Activated CD4-positive, alpha-beta T cell treated with anti-CD3 and anti-CD28 coated beads for 36 hours (primary cell): ENCODE data around the gene GALNS. TPM values are rescaled to one million over a fixed set of nuclear protein-coding genes. Genes with fewer than 3 reads are reported as not detected.

Experiments used
- ATAC-seq: fragments of 200-7000 bp; cut with Tn5 transposase; one replicate; pipeline ENCODE4 v1.10.0; 2021; ENCODE audit warnings: mild to moderate bottlenecking, moderate library complexity
- CTCF ChIA-PET: fragments of 350-600 bp; sonication (Branson Sonifier 250); formaldehyde crosslinking; loops from one replicate; lab custom pipeline; 2021; ENCODE audit warnings: antibody characterized with exemption; lab: Charles Lee
- POLR2A ChIA-PET: fragments of 350-600 bp; sonication (Branson Sonifier 250); formaldehyde crosslinking; loops from one replicate; lab custom pipeline; 2021; ENCODE audit warnings: antibody characterized with exemption, inconsistent platforms; lab: Charles Lee
- DNase-seq: peaks from one replicate; pipeline ENCODE4 v3.0.0-alpha.2; 2020
- H3K27ac Mint-ChIP-seq: one replicate; pipeline ENCODE4 v1.8.0; 2021; ENCODE audit warnings: mixed read lengths
- H3K27me3 Mint-ChIP-seq: one replicate; pipeline ENCODE4 v1.8.0; 2021; ENCODE audit warnings: mixed read lengths
- H3K36me3 Mint-ChIP-seq: one replicate; pipeline ENCODE4 v1.8.0; 2021; ENCODE audit warnings: low read depth, mixed read lengths
- H3K4me1 Mint-ChIP-seq: one replicate; pipeline ENCODE4 v1.8.0; 2021; ENCODE audit warnings: mixed read lengths
- H3K4me3 Mint-ChIP-seq: one replicate; pipeline ENCODE4 v1.8.0; 2021; ENCODE audit warnings: mild to moderate bottlenecking, moderate library complexity, mixed read lengths
- H3K9me3 Mint-ChIP-seq: one replicate; pipeline ENCODE4 v1.8.0; 2021; ENCODE audit warnings: low read depth, mixed read lengths
- intact Hi-C, 2 experiments: fragments of 100-400 bp; cut with DNase I in 1 of 2; cut with micrococcal nuclease in 1 of 2; formaldehyde crosslinking; loops; one replicate each; pipeline versions ENCODE4 v1.14.2 to v1.15.1; 2022 to 2024; cut with DNase I, micrococcal nuclease
- total RNA-seq, 2 experiments: library from RNA; stranded (reverse); gene quantifications; one replicate each; pipeline ENCODE4 v1.2.3, GENCODE V29; 2021

Gene GALNS
- total RNA-seq, 2 experiments from 2014 or later, result 20.1 TPM

DNA sequence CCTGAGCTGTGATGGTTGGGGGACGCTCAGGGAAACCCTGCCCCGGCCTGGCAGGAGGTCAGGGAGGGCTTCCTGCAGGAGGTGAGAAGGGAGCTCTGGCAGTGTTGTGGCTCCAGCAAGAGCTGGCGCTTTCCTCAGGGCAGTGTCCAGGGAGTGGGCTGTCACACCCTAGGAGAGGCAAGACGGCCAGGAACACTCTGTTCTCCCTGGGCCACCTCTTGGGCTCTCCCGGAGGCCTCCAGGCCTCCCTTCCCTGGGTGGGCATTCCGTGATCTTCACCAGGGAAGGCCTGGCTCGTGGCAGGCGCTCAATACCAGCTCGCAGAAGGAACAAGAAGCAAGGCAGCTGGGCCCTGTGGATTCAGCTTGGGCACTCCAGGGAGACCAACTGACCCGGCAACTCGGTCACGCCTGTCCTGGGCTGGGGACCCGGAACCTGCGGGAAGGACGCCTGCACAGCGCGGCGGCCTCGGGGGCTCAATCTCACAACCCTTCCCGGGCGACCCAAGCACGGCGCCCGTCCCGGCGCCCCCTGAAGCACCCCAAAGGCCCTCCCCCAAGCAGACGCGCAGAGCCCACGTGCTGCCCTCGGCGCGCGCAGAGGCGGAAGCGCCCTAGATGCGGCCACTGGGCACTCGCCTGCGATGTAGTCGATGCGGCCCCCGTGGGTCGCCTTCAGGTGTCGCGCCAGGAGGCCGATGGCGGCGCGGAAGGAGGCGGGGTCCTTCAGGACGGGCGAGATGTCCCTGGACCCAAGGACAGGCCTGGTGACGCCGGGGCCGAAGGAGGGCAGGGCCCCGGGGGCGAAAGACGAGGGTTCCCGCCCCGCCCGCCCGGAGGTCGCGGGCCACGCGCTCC lies 45.6 kb downstream of the GALNS start:
- ATAC-seq, result peak; percentile 40

DNA sequence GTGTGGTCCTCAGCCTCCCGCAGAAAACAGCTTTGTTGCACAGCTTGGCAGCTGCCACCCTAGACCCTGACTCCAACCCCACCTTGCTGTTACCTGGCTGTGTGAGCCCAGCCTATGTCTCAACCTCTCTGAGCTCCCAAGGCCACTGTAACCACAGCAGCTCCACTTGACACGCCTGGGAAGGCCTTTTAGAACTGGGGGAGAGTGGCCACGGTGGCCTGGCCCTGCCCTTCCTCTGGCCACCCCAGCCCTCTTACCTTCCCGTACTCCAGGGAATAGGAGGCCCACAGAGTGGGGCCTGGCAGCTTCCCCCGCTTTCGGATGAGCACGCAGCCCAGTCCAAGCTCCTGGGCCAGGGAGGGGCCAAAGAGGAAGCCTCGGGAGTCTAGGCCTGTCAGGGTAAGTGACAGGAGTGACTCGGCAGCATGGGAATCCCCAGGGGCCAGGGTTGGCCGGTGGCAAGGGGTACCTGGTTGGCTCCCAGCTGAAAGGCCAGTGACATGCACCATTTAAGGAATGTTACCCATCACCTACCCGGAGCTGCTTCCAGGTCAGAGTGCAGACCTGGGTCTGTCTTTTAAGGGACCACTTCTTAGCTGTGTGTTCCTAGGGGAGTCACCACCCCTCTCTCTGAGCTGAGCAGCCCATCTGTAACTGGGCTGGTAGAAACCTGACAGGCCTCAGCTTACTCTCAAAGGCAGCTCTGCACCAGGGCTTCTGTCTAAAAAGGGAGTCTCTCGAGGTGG lies 46.4 kb downstream of the GALNS start:
- Mint-ChIP-seq H3K27ac (peak overlapping the region; percentile 88), H3K27me3 (no peaks in the 10 kb centered on the region), H3K4me3 (peak overlapping the region; percentile 86), H3K4me1 (peaks cover 22% of the 10 kb centered on the region), H3K9me3 (no peaks in the 10 kb centered on the region), H3K36me3 (peaks cover 51% of the 10 kb centered on the region)
- POLR2A ChIA-PET, result interaction anchor here (0.6 to 2.6 kb wide), 8 partner anchors 8 to 287 kb away, joined by 3 to 13 read pairs (median 4); partner anchors contain the start of gene ACSF3
- CTCF ChIA-PET, result interaction anchor here (0.6 to 5.1 kb wide), 6 partner anchors 17 to 275 kb away, joined by 3 to 22 read pairs (median 4); partner anchors contain the start of genes GALNS and TRAPPC2L
- ATAC-seq (peak; percentile 24), DNase-seq (peak; percentile 73)
- intact Hi-C loops, result loop anchor here in 1 of 2 experiments (2.0 to 5.0 kb wide), 3 partner anchors 74 to 307 kb away; no protein-coding TSS in a partner anchor

More for the DNA sequence above, 45.6 kb downstream of the GALNS start:
- H3K4me1 Mint-ChIP-seq, result peaks cover 22% of the 10 kb centered on the region
- no peaks in the 10 kb centered on the region for H3K27me3 Mint-ChIP-seq
- ChIA-PET CTCF (interaction anchor here (0.6 to 5.1 kb wide), 6 partner anchors 17 to 855 kb away, joined by 3 to 22 read pairs (median 4); partner anchors contain the start of genes GALNS and TRAPPC2L), POLR2A (interaction anchor here (0.6 to 2.6 kb wide), 11 partner anchors 8 to 424 kb away, joined by 3 to 13 read pairs (median 4); partner anchors contain the start of gene ACSF3)
- intact Hi-C loops, result loop anchor here in 1 of 2 experiments (1.0 to 5.0 kb wide), 10 partner anchors 8 to 846 kb away; partner anchors contain the start of genes ANKRD11, CDH15, CDT1 and CHMP1A
- peak overlapping the region; percentile 88 for H3K27ac Mint-ChIP-seq
- peaks cover 45% of the 10 kb centered on the region for H3K36me3 Mint-ChIP-seq
- peak; percentile 76 for DNase-seq
- no peaks in the 10 kb centered on the region for H3K9me3 Mint-ChIP-seq
- H3K4me3 Mint-ChIP-seq, result peak overlapping the region; percentile 86

- Mint-ChIP-seq H3K4me1 (peaks cover 22% of the 10 kb centered on the region), H3K36me3 (peaks cover 53% of the 10 kb centered on the region), H3K27ac (peak overlapping the region; percentile 88), H3K9me3 (no peaks in the 10 kb centered on the region), H3K27me3 (no peaks in the 10 kb centered on the region), H3K4me3 (peak overlapping the region; percentile 86)
- intact Hi-C loops, result loop anchor here in 1 of 2 experiments (2.0 to 5.0 kb wide), 3 partner anchors 73 to 308 kb away; no protein-coding TSS in a partner anchor
- peak; percentile 38 for DNase-seq
- CTCF ChIA-PET, result interaction anchor here (0.5 to 5.1 kb wide), 5 partner anchors 27 to 366 kb away, joined by 3 to 22 read pairs (median 5); partner anchors contain the start of genes GALNS and TRAPPC2L
- POLR2A ChIA-PET, result interaction anchor here (0.6 to 2.6 kb wide), 7 partner anchors 10 to 287 kb away, joined by 3 to 13 read pairs (median 5); partner anchors contain the start of gene ACSF3
- no peak for ATAC-seq
Observed at GRCh38 chr16:88809676-88810165, 47.0 kb downstream of the GALNS start.

- Mint-ChIP-seq H3K27me3 (no peaks in the 10 kb centered on the region), H3K4me1 (peaks cover 22% of the 10 kb centered on the region), H3K27ac (peak overlapping the region; percentile 69), H3K9me3 (no peaks in the 10 kb centered on the region), H3K4me3 (peak overlapping the region; percentile 86), H3K36me3 (peaks cover 56% of the 10 kb centered on the region)
- POLR2A ChIA-PET, result interaction anchor here (0.6 to 1.6 kb wide), 4 partner anchors 27 to 147 kb away, joined by 3 to 8 read pairs (median 4); no protein-coding TSS in a partner anchor
- ATAC-seq (no peak), DNase-seq (peak; percentile 28)
- CTCF ChIA-PET, result interaction anchor here (0.5 to 5.1 kb wide), 4 partner anchors 27 to 366 kb away, joined by 3 to 22 read pairs (median 10); partner anchors contain the start of genes GALNS and TRAPPC2L
- intact Hi-C loops, result no loop called here
Observed at GRCh38 chr16:88809068-88809675, 47.6 kb downstream of the GALNS start.

DNA sequence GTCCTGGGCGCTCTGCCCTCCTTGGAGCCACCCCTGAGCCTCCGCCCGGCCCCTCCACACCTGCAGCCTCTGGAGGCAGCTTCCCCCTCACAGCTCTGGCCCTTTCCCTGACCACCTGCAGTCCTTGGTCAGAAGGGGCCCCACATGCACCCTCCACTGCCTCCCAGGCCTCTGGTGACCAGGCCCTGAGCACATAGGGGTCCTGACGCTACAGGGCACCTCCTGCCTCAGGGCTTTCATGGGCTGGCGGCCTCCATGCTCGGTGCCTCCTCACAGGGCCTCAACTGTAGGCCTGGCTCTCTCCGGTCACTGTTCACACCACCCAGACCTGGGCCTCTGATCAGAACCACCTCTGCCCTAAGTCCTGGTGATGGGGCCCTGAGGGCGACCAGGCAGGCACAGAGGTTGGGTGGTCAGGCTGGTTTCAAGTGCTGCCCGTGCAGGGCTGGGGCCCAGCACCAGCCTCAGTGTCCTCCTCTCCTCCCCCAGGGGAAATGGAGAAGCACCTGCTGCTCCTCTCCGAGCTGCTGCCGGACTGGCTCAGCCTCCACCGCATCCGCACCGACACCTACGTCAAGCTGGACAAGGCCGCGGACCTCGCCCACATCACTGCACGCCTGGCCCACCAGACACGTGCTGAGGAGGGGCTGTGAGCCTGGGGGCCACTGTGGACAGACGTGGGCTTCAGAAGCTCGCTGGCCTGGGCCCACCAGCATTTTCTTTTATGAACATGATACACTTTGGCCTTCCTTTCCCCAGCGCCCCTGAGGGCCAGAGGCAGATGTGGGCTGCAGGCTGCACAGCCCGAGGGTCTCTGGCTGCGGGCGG lies 48.9 kb downstream of the GALNS start:
- ChIA-PET CTCF (interaction anchor here (2.1 kb wide), 1 partner anchor 26 kb away, joined by 5 read pairs; no protein-coding TSS in a partner anchor), POLR2A (interaction anchor here (1.5 kb wide), 1 partner anchor 26 kb away, joined by 8 read pairs; no protein-coding TSS in a partner anchor)
- H3K27me3 Mint-ChIP-seq, result no peaks in the 10 kb centered on the region
- no peaks in the 10 kb centered on the region for H3K9me3 Mint-ChIP-seq
- peaks cover 56% of the 10 kb centered on the region for H3K36me3 Mint-ChIP-seq
- H3K4me1 Mint-ChIP-seq, result peaks cover 20% of the 10 kb centered on the region
- DNase-seq (no peak), ATAC-seq (no peak)
- H3K27ac Mint-ChIP-seq, result peak overlapping the region; percentile 25
- intact Hi-C loops, result no loop called here
- H3K4me3 Mint-ChIP-seq, result peak overlapping the region; percentile 86

DNA sequence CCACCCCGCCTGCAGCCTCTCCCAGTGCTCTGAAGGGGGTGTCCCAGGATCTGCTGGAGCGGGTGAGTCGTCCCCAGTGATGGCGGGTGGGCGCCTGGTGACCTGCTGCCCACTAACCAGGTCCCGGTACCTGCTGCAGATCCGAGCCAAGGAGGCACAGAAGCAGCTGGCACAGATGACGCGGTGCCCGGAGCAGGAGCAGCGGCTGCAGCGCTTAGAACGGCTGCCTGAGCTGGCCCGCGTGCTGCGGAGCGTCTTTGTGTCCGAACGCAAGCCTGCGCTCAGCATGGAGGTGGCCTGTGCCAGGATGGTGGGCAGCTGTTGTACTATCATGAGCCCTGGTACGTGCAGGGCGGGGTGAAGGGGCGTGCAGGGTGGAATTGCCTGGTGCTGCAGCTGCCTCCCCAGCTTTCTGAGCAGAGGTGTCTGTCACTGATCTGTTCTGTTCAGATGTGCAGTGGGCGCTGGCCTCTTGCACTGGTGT lies 49.6 kb downstream of the GALNS start:
- peaks cover 16% of the 10 kb centered on the region for H3K4me1 Mint-ChIP-seq
- no peaks in the 10 kb centered on the region for H3K9me3 Mint-ChIP-seq
- peak overlapping the region; percentile 13 for H3K27ac Mint-ChIP-seq
- intact Hi-C loops, result no loop called here
- POLR2A ChIA-PET, result no interaction called here
- peak overlapping the region; percentile 33 for H3K4me3 Mint-ChIP-seq
- H3K27me3 Mint-ChIP-seq, result no peaks in the 10 kb centered on the region
- CTCF ChIA-PET, result interaction anchor here (1.2 kb wide), 1 partner anchor 70 kb away, joined by 4 read pairs; no protein-coding TSS in a partner anchor
- DNase-seq (no peak), ATAC-seq (no peak)
- peaks cover 56% of the 10 kb centered on the region for H3K36me3 Mint-ChIP-seq

- intact Hi-C loops, result no loop called here
- peak overlapping the region; percentile 33 for H3K4me3 Mint-ChIP-seq
- H3K9me3 Mint-ChIP-seq, result no peaks in the 10 kb centered on the region
- ChIA-PET POLR2A (no interaction called here), CTCF (interaction anchor here (1.2 kb wide), 1 partner anchor 69 kb away, joined by 4 read pairs; no protein-coding TSS in a partner anchor)
- H3K36me3 Mint-ChIP-seq, result peaks cover 56% of the 10 kb centered on the region
- no peaks in the 10 kb centered on the region for H3K27me3 Mint-ChIP-seq
- no peak overlapping the region for H3K27ac Mint-ChIP-seq
- H3K4me1 Mint-ChIP-seq, result peaks cover 20% of the 10 kb centered on the region
- DNase-seq (no peak), ATAC-seq (no peak)
Observed at GRCh38 chr16:88806491-88807111, 50.1 kb downstream of the GALNS start.

GRCh38 chr16:88805887-88806393 lies 50.8 kb downstream of the GALNS start:
- H3K9me3 Mint-ChIP-seq, result no peaks in the 10 kb centered on the region
- ChIA-PET POLR2A (no interaction called here), CTCF (interaction anchor here (1.2 kb wide), 1 partner anchor 68 kb away, joined by 4 read pairs; no protein-coding TSS in a partner anchor)
- ATAC-seq, result no peak
- H3K4me1 Mint-ChIP-seq, result peaks cover 24% of the 10 kb centered on the region
- H3K27me3 Mint-ChIP-seq, result no peaks in the 10 kb centered on the region
- peak overlapping the region; percentile 15 for H3K4me3 Mint-ChIP-seq
- H3K27ac Mint-ChIP-seq, result no peak overlapping the region
- intact Hi-C loops, result no loop called here
- DNase-seq, result no peak
- H3K36me3 Mint-ChIP-seq, result peaks cover 58% of the 10 kb centered on the region

- CTCF ChIA-PET, result no interaction called here
- intact Hi-C loops, result no loop called here
- H3K27ac Mint-ChIP-seq, result peak overlapping the region; percentile 47
- POLR2A ChIA-PET, result no interaction called here
- ATAC-seq (no peak), DNase-seq (no peak)
- peaks cover 53% of the 10 kb centered on the region for H3K36me3 Mint-ChIP-seq
- no peaks in the 10 kb centered on the region for H3K27me3 Mint-ChIP-seq
- peak overlapping the region; percentile 83 for H3K4me3 Mint-ChIP-seq
- no peaks in the 10 kb centered on the region for H3K9me3 Mint-ChIP-seq
- peaks cover 30% of the 10 kb centered on the region for H3K4me1 Mint-ChIP-seq
Observed at GRCh38 chr16:88805340-88805715, 51.4 kb downstream of the GALNS start.
